Activated T-helper 1 cell treated with Interleukin-2 at 50 U/mL for 16 hours (primary cell): ENCODE measurements around the gene AKT1S1.
"Not testable (repeated sequence)": the region's sequence is repeated elsewhere in the genome, so short reads cannot be mapped to it uniquely, and the experiment has no call there.

ENCODE experiments used
- DNase-seq: peaks from one replicate; pipeline ENCODE4 v3.0.0-alpha.2; 2020; ENCODE audit warnings: low read depth

Gene AKT1S1

GRCh38 chr19:49837009-49837310 lies 40.2 kb downstream of the AKT1S1 start:
- DNase-seq: no peak

GRCh38 chr19:49836176-49837008 lies 40.8 kb downstream of the AKT1S1 start:
- DNase-seq: no peak

GRCh38 chr19:49835562-49835961 lies 41.6 kb downstream of the AKT1S1 start:
- DNase-seq: no peak

GRCh38 chr19:49833599-49833998 lies 43.6 kb downstream of the AKT1S1 start:
- no peak for DNase-seq

- no peak for DNase-seq
Measured at GRCh38 chr19:49832556-49832955, 44.6 kb downstream of the AKT1S1 start.

- no peak for DNase-seq
Measured at GRCh38 chr19:49831592-49831991, 45.6 kb downstream of the AKT1S1 start.

GRCh38 chr19:49830766-49831165 lies 46.4 kb downstream of the AKT1S1 start:
- no peak for DNase-seq

GRCh38 chr19:49829721-49830120 lies 47.4 kb downstream of the AKT1S1 start:
- DNase-seq: no peak

- no peak for DNase-seq
Measured at GRCh38 chr19:49829200-49829599, 48.0 kb downstream of the AKT1S1 start.

- no peak for DNase-seq
Measured at GRCh38 chr19:49827034-49827433, 50.1 kb downstream of the AKT1S1 start.

GRCh38 chr19:49824662-49825061 lies 52.5 kb downstream of the AKT1S1 start:
- DNase-seq: no peak

GRCh38 chr19:49823472-49823871 lies 53.7 kb downstream of the AKT1S1 start:
- DNase-seq: no peak

GRCh38 chr19:49820125-49820524 lies 57.0 kb downstream of the AKT1S1 start:
- DNase-seq: no peak

- not testable (repeated sequence) for DNase-seq
Measured at GRCh38 chr19:49819452-49820115, 57.6 kb downstream of the AKT1S1 start.
